Activated T-helper 2 cell treated with anti-CD3 and anti-CD28 coated beads, Interferon-gamma antibody, Interleukin-2, Interleukin-4, amounts not matched to agents 10 μg/mL and 5 μg/mL and 100 μg/mL, durations not matched to agents 14 hours and 24 hours and 36 hours (primary cell): ENCODE data around the gene NUAK1. TPM values are rescaled to one million over a fixed set of nuclear protein-coding genes. Genes with fewer than 3 reads are reported as not detected.

Experiments
- DNase-seq: peaks from one replicate; pipeline ENCODE4 v3.0.0; 2021; ENCODE audit warnings: low spot score
- H3K27ac Mint-ChIP-seq: one replicate; pipeline ENCODE4 v1.8.0; 2021; ENCODE audit warnings: mixed read lengths
- H3K27me3 Mint-ChIP-seq: one replicate; pipeline ENCODE4 v1.8.0; 2021; ENCODE audit warnings: low read depth, mixed read lengths
- H3K36me3 Mint-ChIP-seq: one replicate; pipeline ENCODE4 v1.8.0; 2021; ENCODE audit warnings: low read depth, mixed read lengths
- H3K4me1 Mint-ChIP-seq: one replicate; pipeline ENCODE4 v1.8.0; 2021; ENCODE audit warnings: low read depth, mixed read lengths
- H3K4me3 Mint-ChIP-seq: one replicate; pipeline ENCODE4 v1.8.0; 2021; ENCODE audit warnings: low read depth, mild to moderate bottlenecking, moderate library complexity, mixed read lengths
- H3K9me3 Mint-ChIP-seq: one replicate; pipeline ENCODE4 v1.8.0; 2021; ENCODE audit warnings: mixed read lengths
- intact Hi-C: fragments of 100-400 bp; cut with micrococcal nuclease; formaldehyde crosslinking; loops from one replicate; pipeline ENCODE4 v1.15.1; 2023
- total RNA-seq: library from RNA; stranded (reverse); gene quantifications from 2 replicates; pipeline ENCODE4 v1.2.3, GENCODE V29; 2022

Gene NUAK1
- total RNA-seq, 1 donor from 2014 or later: 0.02 TPM

DNA sequence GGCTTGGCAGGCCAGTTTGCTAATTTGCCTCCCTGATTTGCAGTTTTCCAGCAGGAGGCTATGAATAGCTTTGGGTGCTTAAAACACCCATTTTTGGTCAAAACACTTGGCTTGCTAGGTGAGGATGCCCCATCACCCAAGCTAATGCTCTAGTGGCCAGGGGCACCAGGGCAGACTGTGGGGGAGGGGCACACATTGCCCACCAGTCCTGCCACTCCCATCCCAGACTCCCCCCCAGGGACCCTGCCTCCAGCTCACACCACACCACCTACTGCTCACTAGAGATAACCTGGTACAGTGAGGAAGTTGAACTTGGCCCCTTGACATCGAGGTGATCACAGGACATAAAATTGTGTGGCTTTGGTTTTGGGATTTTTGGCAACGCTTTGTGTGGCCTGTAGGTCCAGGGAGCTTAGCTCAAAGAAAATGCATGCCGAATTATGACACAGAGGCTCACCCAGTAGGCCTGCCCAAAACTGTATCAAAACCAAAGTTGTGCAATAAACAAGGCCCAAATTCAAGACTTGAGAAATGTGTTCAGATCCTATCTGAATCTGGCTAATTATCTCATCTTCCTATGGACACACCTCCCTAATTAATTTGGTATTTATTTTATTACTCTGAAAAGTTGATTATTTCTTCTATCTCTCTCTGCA lies 4.3 kb downstream of the NUAK1 start:
- no peaks in the 10 kb centered on the region for H3K36me3 Mint-ChIP-seq
- intact Hi-C loops: loop anchor here (10.0 kb wide), 1 partner anchor 100 kb away; no protein-coding TSS in a partner anchor
- no peak overlapping the region for H3K27ac Mint-ChIP-seq
- peaks cover 44% of the 10 kb centered on the region for H3K27me3 Mint-ChIP-seq
- H3K4me1 Mint-ChIP-seq: peaks cover 3% of the 10 kb centered on the region
- no peak for DNase-seq
- H3K9me3 Mint-ChIP-seq: no peaks in the 10 kb centered on the region
- H3K4me3 Mint-ChIP-seq: no peak overlapping the region

DNA sequence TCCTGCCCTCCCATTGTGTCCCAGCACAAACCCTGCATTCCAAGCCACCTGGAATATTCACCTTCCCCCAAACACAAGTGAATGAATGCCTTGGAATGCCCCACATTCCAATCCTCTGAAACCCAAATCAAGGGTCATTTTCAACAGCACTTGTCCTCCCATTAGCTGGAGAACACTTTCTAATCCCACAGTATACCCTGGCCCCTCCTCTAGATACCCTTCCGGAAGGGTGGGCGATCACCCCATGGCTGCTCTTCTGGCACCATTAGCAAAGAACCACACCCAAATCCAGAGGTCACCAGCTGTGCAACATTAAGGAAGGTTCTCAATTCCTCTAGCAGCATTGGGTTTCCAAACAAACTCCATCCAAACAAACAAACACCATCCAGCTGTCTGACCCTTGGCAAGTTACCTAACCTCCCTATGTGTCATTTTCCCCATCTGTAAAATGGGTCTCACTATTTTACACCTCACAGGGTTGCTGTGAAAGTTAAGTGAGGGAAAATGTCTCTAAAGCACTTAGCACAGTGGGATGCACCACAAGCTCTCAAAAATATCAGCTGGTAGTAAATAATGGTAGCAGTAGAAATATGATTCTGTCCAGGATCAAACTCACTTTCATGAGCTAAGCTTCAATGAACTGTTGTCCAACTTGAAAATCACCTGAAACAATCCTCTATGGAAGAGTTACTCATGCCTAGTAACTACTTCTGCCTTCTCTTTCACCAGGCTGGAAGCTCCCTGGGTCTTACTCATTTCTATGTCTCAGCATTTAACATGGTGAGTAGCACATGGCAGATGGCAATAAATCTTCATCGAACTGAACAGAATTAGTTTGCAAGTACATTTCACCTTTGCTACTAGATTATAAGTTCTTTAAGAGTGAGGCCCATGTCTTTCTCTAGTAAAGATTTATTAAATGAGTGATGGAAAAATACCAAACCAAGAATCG lies 5.3 kb downstream of the NUAK1 start:
- intact Hi-C loops: loop anchor here (10.0 kb wide), 1 partner anchor 99 kb away; no protein-coding TSS in a partner anchor
- Mint-ChIP-seq H3K4me3 (no peak overlapping the region), H3K27ac (no peak overlapping the region), H3K4me1 (peaks cover 3% of the 10 kb centered on the region), H3K9me3 (no peaks in the 10 kb centered on the region), H3K36me3 (no peaks in the 10 kb centered on the region), H3K27me3 (peaks cover 44% of the 10 kb centered on the region)
- DNase-seq: no peak

DNA sequence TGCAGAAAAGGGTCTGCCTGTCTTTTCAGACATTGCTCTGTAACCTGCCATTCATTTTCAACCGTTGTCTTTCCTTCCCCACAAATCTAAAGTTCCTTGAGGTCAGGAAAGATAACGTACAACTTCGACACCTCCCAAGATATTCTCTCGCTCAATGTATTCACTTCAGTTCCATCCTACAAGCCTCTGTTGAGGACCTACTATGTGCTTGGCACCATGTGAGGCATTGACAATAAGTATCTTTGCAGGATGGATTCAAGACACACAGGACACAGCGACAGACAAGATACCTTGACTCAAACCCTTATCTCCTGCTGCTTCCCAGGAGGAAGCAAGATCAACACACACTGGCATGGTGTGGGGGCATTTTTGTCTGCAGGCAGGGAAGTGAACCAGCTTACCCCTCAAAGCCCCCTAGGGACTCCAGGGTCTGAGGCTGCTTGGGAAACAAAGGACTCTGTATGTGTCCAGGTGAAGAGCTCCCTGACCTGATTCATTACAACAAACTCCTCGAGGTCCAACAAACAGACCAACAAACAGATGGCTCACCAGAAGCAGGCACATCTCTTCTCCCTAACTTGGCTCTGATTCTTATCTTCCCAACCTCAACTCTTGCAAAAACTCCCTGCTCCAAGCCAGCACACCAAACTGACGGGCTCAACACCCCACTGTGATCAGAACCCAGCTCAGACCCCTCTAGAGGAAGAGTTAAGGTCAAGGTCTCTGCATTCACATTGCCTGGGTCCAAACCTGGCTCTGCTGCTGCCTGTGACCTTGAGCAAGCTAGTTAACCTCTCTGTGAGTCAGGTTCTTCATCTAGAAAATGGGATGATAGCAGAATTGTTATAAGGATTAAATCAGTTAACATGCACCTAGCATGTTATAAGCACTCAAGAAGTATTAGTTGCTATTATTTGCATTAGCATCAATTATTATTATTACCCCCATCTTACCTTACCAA lies 6.3 kb downstream of the NUAK1 start:
- no peak overlapping the region for H3K4me3 Mint-ChIP-seq
- intact Hi-C loops: loop anchor here (10.0 kb wide), 1 partner anchor 98 kb away; no protein-coding TSS in a partner anchor
- no peak for DNase-seq
- no peak overlapping the region for H3K27ac Mint-ChIP-seq
- H3K9me3 Mint-ChIP-seq: no peaks in the 10 kb centered on the region
- H3K4me1 Mint-ChIP-seq: no peaks in the 10 kb centered on the region
- peaks cover 37% of the 10 kb centered on the region for H3K27me3 Mint-ChIP-seq
- no peaks in the 10 kb centered on the region for H3K36me3 Mint-ChIP-seq

DNA sequence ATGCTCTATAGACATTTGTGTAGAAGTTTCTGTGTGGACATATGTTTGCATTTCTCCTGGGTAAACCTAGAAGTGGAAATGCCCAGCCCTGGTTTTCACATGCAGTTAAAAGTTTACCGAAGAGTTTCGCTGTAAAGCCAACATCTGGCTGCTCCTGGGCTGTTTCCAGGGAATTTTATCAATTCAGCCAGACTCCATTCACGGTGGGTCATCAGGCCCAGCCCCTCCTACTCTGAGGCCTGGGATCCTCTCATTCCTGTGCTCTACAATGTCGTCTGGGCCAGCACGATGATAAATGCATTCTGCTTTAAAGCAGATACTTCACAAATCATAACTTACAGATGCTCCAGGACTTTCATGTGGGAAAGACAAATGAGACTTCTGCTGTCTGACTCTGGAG lies 7.1 kb downstream of the NUAK1 start:
- Mint-ChIP-seq H3K9me3 (no peaks in the 10 kb centered on the region), H3K4me3 (no peak overlapping the region)
- intact Hi-C loops: loop anchor here (10.0 kb wide), 1 partner anchor 97 kb away; no protein-coding TSS in a partner anchor

DNA sequence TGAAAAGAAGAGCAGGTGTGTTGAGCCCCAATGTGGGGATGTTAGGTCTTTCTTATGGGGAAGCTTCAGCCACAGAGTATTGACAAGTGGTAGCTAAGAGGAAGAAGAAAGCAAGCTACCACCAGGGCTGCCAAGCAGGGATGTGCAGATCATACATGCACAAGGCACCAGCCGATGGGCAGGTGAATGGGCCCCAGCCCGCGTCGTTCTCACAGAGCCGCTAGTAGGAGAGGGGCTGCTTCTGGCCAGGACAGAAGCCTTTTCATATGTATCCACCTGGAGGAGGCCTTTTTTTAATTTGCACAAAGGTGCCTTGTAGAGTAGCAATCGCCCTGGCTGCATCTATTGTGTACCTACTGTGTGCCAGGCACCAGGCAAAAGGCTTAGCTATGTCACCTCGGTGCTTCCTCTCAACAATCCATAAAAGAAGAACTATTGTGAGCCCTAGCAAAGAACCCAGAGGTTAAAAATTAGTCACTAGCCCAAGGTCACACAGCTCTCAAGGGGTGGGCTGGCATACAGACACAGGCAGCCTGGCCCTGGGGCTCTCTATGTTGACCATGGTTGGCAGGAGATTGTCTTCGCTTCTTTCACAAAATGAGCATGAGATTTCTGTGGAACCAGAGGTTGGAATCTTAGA lies 8.2 kb downstream of the NUAK1 start:
- no peaks in the 10 kb centered on the region for H3K36me3 Mint-ChIP-seq
- H3K4me1 Mint-ChIP-seq: no peaks in the 10 kb centered on the region
- H3K27me3 Mint-ChIP-seq: peaks cover 26% of the 10 kb centered on the region
- intact Hi-C loops: loop anchor here (10.0 kb wide), 1 partner anchor 96 kb away; no protein-coding TSS in a partner anchor
- no peak overlapping the region for H3K27ac Mint-ChIP-seq
- H3K9me3 Mint-ChIP-seq: no peaks in the 10 kb centered on the region
- no peak for DNase-seq
- no peak overlapping the region for H3K4me3 Mint-ChIP-seq

More for the DNA sequence above, 7.1 kb downstream of the NUAK1 start:
- H3K4me1 Mint-ChIP-seq: no peaks in the 10 kb centered on the region
- no peaks in the 10 kb centered on the region for H3K36me3 Mint-ChIP-seq
- H3K27ac Mint-ChIP-seq: no peak overlapping the region
- peaks cover 30% of the 10 kb centered on the region for H3K27me3 Mint-ChIP-seq
- no peak for DNase-seq

DNA sequence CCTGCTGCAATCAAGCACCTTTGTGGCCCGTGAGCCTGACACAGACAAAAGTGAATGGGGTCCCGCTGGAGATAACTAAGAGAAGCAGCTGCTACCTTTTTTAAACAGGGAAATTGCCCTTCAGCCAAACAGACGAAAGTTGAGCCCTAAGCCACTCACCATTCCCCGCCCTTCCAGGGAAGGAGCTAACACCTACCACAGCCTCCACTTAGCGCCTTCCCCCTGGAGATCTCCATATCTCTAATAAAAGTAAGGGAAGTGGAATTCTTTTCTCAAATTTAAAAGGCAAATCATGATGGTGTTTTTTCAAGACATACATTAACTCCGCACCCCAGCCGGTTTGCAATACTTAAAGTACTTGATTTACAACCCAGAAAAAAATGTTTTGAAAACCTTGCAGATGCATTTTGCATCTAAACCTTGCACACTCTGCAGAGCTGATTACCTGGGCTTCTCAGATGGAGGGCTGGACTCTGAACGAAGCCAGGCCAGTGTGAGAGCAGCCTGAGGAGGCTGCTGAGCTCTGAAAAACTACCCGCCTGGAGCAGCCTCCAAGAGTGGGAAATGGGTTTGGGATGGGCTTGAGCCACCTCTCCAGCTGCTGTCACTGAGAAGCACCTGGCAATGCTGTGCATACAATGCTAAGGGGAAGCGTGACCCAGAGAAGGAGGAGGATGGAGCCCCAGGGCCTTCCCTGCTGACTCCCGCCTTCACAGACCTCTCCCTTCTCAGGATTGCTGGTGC lies 10.0 kb downstream of the NUAK1 start:
- no peak overlapping the region for H3K4me3 Mint-ChIP-seq
- H3K9me3 Mint-ChIP-seq: no peaks in the 10 kb centered on the region
- no peak for DNase-seq
- H3K36me3 Mint-ChIP-seq: no peaks in the 10 kb centered on the region
- no peaks in the 10 kb centered on the region for H3K4me1 Mint-ChIP-seq
- H3K27me3 Mint-ChIP-seq: peaks cover 18% of the 10 kb centered on the region
- no peak overlapping the region for H3K27ac Mint-ChIP-seq
- intact Hi-C loops: no loop called here

DNA sequence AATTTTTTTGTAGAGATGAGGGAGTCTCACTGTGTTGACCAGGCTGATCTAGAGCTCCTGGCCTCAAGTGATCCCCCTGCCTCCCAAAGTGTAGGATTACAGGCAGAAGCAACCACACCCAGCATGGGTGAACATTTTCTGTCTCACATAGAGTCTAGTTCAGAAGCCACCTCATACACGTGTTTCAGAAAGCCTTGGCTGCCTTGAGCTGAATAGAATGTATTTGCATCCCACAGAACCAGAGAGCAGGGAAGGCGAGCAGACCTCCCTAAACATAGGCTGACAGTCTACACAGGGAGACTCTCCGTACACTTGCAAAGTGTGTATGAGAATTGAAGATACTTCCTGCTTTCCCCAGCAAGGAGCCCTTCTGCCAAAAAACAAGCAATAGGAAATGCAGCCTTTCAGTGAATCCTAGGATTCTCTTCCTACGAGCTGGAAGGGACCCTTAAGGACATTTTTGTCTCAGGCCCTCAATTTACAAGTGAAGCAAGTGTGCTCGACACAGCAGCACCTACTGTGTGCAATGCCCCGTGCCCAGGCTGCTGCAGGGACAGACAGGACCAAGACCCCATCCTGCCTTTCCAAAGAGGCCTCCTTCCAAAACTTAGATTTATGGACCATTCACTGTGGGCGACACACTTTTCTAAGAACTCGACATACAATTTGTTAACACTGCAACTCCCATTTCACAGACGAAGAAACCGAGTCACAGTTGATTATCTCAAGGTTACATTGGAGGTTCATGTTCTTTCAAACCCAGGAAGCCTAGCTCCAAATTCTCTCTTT lies 11.2 kb downstream of the NUAK1 start:
- Mint-ChIP-seq H3K9me3 (no peaks in the 10 kb centered on the region), H3K4me1 (no peaks in the 10 kb centered on the region), H3K27ac (no peak overlapping the region), H3K27me3 (peaks cover 10% of the 10 kb centered on the region), H3K36me3 (no peaks in the 10 kb centered on the region), H3K4me3 (no peak overlapping the region)
- intact Hi-C loops: no loop called here
- DNase-seq: no peak

DNA sequence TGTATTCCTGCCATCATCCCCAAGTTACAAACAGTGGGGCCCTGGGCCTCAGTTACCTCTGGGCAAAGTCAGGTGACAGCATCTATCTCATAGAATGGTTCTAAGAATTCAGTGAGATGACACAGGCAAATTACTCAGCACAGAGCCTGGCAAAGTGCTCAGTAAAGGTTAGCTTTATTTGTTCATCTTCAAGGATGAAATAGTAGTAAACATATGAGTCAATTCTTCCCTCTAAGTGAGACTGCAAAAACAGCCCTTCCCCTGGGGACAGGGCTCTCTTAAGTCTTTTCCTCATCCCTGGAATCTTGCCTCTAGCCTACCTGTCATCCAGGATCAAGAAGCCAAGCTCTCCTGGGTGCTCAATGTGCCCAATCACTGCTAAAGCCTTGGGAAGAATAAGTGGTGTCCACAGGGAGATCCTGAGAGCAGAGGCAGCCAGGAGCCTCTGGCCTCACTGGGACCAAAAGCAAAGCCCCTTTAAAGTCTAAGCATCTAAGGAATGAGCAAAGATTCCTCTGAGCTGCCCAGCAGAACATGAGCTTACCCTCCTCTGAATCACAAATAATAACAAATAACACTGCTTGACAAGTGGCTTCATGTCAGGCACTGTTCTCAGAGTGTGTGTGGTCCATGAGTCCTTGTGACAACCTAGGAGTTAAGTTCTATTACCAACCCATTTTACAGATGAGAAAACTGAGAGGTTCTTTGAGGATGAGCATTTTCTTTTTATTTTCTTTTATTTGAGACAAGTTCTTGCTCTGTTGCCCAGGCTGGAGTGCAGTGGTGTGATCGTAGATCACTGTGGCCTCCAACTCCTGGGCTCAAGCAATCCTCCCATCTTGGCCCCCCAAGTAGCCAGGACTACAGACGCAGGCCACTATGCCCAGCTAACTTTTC lies 12.1 kb downstream of the NUAK1 start:
- no peaks in the 10 kb centered on the region for H3K9me3 Mint-ChIP-seq
- intact Hi-C loops: no loop called here
- no peak overlapping the region for H3K27ac Mint-ChIP-seq
- peaks cover 13% of the 10 kb centered on the region for H3K27me3 Mint-ChIP-seq
- H3K4me3 Mint-ChIP-seq: no peak overlapping the region
- no peaks in the 10 kb centered on the region for H3K36me3 Mint-ChIP-seq
- no peaks in the 10 kb centered on the region for H3K4me1 Mint-ChIP-seq
- DNase-seq: no peak

DNA sequence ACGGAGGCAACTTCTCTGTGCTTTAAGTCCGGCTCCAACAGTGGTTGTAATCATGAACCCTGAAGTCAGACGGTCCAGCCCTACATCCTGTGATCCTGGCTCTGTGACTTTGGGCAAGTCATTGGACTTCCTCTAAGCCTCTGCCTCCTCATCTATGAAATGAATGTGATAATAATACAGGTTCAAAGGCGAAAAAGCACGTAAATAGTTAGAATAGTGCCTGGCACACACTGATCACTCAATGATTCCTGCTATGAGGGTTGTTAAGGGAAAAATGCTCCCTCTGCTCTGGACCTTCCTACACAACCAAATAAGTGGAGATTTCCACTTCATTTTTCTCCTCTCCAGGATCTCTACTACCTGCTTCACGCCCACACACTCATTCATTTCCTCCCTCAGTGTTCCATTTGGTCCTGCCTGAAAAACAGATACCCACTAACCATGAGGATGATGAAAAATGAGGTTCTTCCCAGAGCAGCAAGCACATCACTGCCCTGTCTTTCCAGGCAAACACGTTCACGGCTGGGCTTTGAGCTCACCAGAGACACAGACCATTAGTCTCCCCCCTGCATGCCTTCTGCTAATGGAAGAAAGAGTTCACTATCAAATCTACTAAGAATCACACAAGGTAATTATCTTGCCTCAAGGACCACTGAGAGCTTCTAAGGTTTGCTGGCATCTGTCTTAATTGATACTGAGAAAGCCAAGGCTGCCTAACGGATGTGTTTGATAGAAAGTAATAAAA lies 13.2 kb downstream of the NUAK1 start:
- H3K27me3 Mint-ChIP-seq: peaks cover 11% of the 10 kb centered on the region
- no peak overlapping the region for H3K27ac Mint-ChIP-seq
- no peaks in the 10 kb centered on the region for H3K4me1 Mint-ChIP-seq
- H3K9me3 Mint-ChIP-seq: no peaks in the 10 kb centered on the region
- intact Hi-C loops: no loop called here
- no peak for DNase-seq
- no peaks in the 10 kb centered on the region for H3K36me3 Mint-ChIP-seq
- H3K4me3 Mint-ChIP-seq: no peak overlapping the region

DNA sequence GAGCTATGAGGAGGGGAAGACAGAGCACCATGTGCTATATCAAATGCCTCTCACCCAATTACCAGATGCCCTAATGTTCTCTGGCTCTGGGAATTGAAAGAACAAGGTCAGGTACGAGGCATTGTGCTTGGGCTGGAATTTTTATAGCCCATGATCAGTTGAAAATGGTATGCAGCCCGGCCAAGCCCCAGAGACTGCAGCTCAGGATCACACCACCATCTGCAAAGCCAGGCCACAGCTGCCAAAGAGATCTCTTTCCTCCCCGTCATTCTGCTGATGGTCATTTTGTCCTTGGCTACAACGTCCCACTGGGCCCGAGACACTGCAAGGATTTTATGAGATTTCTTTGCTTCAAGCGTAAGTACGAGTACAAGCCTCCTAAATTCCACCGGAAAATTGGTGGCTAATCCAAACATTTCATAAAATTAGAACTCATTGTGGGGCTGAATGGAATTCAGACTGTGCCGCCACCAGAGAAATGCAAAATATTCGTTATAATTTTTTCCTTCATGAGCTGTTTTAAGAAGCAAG lies 15.1 kb downstream of the NUAK1 start:
- Mint-ChIP-seq H3K4me3 (no peak overlapping the region), H3K27me3 (peaks cover 14% of the 10 kb centered on the region), H3K9me3 (no peaks in the 10 kb centered on the region), H3K27ac (no peak overlapping the region), H3K36me3 (no peaks in the 10 kb centered on the region), H3K4me1 (no peaks in the 10 kb centered on the region)
- no peak for DNase-seq
- intact Hi-C loops: no loop called here
